C4-2B (cell line): ENCODE results near the gene VEPH1.

Experiments
- H3K27ac ChIP-seq: fragments of 450-650 bp; 2 replicates; pipeline ENCODE4 v1.5.1; 2017
- CTCF ChIP-seq: fragments of 450-650 bp; conservative IDR thresholded peaks from 2 replicates; pipeline ENCODE4 v1.5.1; 2017; ENCODE audit warnings: mild to moderate bottlenecking
- ZFX ChIP-seq: fragments of 450-650 bp; IDR thresholded peaks from 2 replicates; pipeline ENCODE4 v1.6.1; 2017

VEPH1 gene

GRCh38 chr3:157379525-157380140, 123.6 kb downstream of the VEPH1 start:
- H3K27ac ChIP-seq = no peak overlapping the region
- TF ChIP-seq CTCF = no peak
- no peak for TF ChIP-seq ZFX

- H3K27ac ChIP-seq = no peak overlapping the region
- TF ChIP-seq CTCF = no peak
- TF ChIP-seq ZFX = no peak
Measured at GRCh38 chr3:157376603-157377300, 126.5 kb downstream of the VEPH1 start.

GRCh38 chr3:157375342-157375986, 127.8 kb downstream of the VEPH1 start:
- TF ChIP-seq ZFX = no peak
- TF ChIP-seq CTCF = no peak
- no peak overlapping the region for H3K27ac ChIP-seq

GRCh38 chr3:157374933-157375332, 128.3 kb downstream of the VEPH1 start:
- H3K27ac ChIP-seq = no peak overlapping the region
- TF ChIP-seq CTCF (no peak), ZFX (no peak)

GRCh38 chr3:157373783-157374182, 129.4 kb downstream of the VEPH1 start:
- TF ChIP-seq CTCF = no peak
- TF ChIP-seq ZFX = no peak
- no peak overlapping the region for H3K27ac ChIP-seq

- TF ChIP-seq CTCF = no peak
- H3K27ac ChIP-seq = no peak overlapping the region
Measured at GRCh38 chr3:157370867-157371266, 132.3 kb downstream of the VEPH1 start.

GRCh38 chr3:157369727-157370421, 133.3 kb downstream of the VEPH1 start:
- H3K27ac ChIP-seq = peak overlapping the region; percentile 20; the same call in 1 of the 2 replicates

More at GRCh38 chr3:157369727-157370421, 133.3 kb downstream of the VEPH1 start:
- no peak for TF ChIP-seq CTCF
- no peak for TF ChIP-seq ZFX
